HG02938 (cell line): ENCODE data around the gene OPN4.

Experiments used
- ATAC-seq: cut with Tn5 transposase; IDR thresholded peaks from one replicate; pipeline ENCODE4 v1.9.1; 2021; ENCODE audit warnings: mild to moderate bottlenecking, moderate library complexity; ENCODE audit not compliant: unreplicated experiment

Gene OPN4

DNA sequence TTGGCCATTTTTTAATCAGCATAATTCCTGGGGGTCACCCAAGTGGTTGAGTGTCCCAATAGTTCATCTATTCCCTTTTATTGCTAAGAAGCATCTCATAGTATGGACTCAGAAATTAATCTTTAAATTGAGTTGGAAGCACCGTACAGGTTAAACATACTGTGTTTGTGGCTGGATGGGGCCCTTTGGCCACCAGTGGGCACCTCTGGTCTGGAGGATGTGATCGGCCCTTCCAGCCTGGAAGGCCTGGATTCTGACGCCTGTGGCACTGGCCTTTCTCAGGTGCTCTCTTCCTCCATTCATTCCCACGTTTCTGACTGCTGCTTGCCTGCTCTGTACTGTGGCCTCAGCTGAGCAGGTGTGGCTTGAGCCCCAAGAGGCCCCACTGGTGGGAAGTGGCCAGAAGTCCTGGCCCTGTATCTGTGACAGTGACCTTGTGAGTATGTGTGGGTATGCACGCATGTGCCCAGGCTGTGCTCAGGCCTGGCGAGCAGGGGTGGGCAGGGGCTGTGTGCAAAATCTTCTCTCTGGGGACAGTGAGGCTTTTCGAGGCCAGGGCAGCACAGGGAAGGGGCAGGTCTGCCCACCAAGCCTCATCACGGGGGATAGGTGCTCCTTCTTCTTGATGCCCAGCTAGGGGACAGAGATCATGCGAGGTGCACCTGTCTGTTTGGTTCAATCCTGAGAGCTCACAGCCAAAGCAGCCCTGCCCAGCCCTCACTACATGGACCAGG, 44.0 kb downstream of the OPN4 start:
- no peak for ATAC-seq

DNA sequence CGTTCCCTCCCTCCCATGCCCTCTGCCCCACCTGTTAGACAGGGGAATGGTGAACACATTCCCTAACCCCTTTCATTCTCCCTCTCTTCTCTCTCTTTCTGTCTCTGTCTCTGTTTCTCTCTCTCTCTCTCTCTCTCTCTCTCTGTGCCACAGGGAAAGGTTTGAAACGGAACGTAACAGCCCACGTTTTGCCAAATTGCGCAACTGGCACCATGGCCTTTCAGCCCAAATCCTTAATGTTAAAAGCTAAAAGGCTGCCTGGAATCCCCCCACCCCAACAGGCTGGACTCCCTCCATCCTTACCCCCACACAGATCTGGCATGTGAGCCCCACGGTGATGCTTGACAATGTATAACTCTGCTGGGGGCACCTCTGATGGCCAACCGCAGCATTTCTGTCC, 44.8 kb downstream of the OPN4 start:
- no peak for ATAC-seq

DNA sequence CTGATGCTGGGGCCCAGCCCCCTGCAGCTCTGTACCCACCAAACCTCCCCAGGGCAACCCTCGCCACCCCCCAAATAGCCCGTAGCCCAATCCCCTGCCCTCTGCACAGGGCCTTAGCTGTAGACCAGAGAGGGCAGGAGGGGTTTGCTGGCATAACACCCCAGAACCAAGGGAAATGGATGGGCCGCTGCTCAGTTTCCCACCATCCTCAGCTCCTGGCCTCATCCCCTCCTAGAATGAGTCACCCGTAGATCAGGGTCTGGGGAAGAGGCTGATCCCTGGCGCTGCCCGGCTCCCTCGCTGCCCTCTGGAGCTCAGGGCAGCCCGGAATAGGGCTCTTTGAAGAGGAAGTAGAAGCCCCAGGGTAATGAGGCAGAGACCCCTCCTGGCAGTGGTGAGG, 45.2 kb downstream of the OPN4 start:
- no peak for ATAC-seq

DNA sequence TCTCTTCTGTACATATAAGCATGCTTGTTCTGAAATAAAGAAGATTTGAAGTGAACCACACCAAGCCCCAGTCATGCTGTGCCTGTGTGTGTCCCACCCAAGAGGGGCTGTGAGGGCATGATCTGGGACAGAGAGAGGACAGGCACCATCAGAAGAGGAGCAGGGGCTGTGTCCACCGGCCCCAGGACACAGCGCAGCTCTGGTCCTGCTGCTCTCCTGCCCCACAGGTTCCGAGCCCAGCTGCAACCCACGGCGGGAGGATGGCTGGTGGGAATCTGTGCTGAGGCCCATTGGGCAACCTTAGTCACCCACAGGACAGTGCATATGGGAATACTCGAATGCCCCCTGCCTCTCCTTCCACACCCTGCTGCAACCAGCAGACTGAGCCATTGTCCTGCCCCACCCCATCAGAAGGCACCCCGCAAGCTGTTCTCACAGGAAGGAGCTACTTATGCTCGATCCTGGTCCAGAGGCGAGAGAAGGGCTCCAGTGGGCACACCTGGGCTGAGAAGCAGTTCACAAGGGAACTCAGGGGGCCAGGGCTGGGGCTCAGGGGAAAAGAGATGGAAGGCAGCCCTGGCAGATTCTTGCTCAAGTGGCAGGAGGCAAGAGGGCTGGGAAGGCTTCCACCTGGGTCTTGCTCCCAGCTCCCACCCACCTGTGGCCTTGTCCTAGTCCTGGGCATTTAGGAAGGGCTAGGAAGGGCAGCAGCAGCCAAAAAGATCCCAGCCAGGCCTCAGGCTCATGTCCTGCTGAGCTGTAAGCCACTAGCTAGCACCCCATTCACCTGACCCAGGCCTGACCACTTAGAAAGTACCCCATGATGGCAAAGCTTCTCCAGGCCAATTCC, 45.9 kb downstream of the OPN4 start:
- no peak for ATAC-seq

DNA sequence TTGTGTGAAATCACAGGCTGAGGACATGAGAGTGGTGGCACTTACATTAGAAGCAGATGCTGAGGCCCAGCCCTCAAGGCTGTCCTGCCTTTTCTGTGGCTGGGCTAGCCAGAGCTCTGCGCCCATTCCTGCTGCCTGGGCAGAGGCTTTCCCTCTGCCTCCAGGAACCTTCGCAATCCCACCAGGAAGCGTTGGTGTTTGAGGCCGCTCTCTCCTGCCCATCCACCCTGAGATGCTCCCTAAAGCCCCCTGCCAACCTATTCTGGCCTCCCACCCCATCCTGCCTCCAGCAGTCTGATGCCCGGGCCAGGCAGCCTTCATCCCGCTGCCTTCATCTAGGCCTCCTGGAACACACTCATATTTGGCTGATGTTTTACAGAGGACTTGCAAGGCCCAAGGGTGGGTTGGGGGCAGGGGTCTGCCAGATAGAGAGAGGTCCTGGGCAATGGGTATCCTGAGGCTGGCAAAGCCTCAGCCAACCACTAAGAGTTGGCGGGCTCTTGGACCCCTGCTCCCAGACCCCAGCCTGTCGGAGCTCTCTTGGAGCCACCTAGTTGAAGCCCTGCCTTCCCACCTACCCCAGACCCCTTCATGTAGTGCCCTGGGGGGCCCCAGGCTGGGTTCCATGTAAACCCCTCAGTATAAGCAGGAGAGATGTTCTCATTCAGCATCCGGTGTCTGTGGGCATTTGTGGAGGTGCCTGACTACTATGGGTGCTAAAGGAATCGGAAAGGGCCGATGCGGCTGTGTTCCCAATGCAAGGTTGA, 46.7 kb downstream of the OPN4 start:
- no peak for ATAC-seq

DNA sequence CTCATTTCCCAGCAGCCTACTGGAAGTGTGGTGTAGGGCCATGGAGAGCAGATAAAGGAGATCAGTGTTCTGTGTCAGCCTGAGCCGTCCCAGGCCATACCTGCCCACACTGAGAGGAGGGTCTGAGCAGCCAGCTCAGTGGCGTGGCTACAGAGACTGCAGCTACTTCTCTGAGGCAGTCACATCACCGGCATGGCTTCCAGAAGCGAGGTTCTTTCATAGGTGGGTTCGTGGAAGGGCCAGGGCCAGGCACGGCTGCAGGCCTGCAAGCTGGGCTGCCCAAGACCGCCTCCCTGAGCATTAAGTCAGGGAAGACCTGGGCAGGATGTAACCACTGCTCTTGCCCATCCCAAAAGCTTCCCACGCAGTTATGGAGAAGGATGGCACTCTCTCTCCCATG, 48.8 kb downstream of the OPN4 start:
- no peak for ATAC-seq

DNA sequence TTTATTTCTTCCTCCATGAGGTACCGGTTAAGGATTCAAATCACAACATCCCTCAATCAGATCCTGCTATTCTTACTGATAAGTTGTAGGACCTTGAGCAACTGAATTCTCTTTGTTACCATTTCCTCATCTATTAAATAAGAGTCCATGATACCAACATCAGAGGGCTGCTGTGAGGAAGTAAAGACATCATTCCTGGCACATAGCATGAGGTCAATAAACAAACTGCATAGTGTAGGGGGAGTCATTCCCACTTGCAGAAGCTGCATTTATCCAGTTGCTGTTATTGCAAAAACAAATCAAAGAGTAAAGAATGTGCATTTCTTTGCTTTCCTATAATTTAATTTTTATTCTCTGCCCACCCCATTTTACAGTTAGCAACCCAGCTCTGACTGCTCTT, 50.8 kb downstream of the OPN4 start:
- no peak for ATAC-seq

DNA sequence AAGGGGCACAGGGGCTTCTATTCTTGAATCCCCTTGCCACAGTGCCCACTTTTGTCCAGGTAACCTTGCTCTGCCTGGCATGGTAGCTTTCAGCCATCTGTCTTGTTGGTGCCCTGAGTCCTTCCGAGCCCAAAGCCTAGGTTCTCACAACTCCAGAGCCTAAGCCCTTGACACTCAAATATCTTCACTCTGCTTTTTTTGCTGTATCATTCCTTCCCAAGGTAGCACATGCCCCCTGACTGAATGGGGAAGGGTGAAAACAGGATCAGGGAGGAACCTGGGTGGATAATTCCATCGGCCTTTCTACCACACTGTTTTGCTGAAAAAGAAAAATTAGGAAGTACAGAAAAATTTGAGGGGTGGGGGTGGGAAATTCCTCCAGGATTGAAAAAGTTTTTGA, 51.6 kb downstream of the OPN4 start:
- no peak for ATAC-seq

DNA sequence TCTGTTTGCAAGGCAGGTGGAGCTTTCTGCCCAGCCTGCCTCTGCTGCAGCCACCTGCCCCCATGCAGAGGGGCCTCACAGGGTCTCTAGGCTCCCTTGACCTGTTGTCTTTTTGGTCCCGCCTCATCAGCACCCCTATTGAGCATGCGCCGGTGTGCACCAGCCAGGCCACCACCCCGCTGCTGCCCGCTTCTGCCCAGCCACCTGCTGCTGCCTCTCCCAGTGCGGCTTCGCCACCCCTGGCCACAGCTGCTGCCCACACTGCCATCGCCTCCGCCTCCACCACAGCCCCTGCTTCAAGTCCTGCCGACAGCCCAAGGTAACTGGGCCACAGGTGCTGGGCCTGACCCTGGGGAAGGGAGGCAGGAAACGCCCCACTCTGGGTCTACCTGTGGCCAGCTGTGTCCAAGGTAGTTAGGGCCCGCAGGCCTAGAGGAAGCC, 52.1 kb downstream of the OPN4 start:
- no peak for ATAC-seq

DNA sequence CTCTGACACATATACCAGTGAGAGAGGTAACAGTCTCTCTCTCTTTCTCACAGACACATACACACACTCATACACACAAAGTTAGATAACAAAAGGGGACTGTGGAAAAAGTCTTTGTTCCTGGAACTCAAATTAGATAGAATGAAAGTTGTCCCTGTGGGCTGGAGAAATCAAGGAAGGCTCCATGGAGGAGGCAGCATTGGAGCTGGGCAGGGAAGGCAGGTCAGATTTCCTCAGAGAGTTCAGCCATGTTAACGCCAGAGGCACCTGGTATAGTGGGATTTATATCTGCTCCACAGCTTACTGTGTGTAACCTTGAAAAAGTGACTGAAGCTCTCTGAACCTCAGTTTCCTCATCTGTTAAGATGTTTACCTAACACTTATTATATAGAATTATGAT, 52.6 kb downstream of the OPN4 start:
- ATAC-seq: no peak

DNA sequence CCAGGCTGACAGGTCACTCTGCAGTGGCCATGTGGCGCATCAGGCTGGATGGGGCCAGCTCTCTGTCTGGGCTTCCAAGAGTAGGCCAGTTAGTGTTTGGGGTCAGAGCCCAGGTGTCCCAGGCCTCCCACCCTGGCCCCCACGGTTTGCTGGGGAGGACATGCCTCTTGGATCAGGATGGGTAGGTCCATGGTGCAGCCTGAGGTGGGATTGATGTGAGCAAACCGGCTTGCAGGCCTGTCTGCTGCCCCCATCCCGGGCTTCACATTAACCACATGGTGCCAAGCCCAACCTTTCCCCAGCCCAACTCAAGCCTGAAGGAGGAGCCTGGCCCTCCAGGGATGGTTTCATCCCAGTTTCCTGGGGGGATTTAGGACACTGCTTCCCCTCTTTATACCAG, 53.2 kb downstream of the OPN4 start:
- ATAC-seq: no peak

DNA sequence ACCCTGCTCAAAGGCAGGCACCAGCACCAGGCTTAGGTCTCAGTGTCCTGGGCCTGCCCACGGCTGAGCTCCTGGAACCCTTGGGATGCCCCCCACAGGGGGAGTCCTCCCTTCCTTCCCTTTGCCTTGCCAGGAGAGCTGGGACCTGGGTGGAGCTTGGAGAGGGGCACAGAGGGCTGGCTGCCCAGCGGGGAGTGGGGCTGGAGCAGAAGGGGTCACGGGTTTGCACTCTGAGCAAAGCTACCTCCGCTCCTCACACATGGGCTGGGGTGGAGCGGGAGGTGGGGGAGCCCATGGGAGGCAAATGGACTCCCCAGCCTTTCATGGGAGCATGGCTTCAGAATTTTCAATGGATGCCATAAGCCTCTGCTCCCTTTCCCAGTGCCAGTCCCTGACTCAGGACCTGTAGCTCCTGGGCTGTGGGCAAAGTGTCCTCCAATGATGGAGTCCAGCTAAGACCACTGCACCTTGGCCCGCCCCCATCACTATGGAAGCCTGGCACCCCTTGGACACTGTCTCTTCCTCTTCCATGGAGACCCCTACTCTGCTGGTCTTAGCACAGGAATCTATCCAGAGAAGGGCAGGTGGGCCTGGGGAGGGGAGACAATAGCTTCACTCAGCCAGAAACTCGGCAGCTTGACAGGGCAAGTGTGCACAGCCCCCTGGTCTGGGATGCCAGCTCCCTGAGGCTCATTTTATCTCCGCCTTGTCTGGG, 53.9 kb downstream of the OPN4 start:
- ATAC-seq: no peak

DNA sequence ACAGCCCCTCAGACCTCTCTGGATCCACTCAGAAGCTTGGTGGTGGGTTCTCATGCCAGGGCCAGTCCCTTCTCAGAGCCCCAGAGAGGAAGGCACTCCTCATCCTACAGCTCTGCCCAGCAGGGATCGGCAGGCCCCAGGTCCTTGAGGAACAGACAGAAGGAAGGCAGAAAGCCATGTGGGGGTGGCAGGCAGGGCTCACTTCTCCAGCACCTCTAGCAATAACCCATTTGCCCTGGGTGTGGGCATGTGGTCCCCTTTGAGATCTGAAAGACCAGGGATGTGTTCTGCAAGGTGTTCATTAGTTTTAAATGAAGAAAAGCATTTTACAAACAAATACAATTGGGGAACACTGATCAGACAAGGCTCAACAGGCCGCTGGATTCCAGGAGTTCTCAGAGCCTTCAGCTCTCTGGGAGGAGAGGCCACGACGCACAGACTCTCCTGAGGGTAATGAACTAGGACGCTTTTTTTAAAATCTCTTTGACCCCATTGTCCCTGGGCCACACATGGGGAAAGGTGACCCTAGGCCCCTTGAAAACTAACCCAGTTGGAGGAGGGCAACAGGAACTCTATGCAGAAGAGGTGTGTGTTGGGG, 54.5 kb downstream of the OPN4 start:
- no peak for ATAC-seq

DNA sequence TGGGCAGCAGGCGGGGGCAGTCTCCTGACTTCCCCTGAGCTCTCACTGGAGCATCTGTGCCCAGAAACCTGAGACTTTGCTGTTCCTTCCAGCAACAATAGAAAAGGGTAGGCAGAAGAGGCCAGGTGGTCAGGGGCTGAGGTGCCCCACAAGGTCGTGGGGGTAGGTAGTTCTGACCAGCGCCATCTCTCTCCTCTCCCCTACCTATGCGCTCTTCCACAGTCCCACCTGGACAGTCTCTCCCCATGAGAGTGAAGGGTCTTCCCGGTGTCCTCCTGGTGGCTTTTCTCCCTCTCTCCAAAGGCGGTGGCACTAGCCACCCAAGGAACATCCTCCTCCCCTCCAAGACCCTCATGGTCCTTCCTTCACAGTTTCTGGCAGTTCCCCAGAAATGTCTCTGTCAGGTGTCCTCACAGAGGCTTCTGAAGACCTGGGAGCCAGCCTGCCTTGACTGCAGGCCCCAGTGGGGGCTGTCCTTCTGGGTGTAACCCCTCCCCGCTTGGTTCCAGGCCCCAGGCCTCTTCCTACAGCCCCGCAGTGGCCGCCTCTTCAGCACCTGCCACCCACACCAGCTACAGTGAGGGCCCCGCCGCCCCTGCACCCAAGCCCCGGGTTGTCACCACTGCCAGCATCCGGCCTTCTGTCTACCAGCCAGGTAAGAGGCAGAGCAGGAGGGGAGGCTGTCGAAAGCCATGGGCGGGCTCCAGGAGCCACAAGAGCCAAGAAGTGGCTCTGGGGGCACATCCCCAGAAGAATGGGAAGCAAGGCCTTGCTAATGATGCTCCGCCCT, 55.2 kb downstream of the OPN4 start:
- no peak for ATAC-seq

DNA sequence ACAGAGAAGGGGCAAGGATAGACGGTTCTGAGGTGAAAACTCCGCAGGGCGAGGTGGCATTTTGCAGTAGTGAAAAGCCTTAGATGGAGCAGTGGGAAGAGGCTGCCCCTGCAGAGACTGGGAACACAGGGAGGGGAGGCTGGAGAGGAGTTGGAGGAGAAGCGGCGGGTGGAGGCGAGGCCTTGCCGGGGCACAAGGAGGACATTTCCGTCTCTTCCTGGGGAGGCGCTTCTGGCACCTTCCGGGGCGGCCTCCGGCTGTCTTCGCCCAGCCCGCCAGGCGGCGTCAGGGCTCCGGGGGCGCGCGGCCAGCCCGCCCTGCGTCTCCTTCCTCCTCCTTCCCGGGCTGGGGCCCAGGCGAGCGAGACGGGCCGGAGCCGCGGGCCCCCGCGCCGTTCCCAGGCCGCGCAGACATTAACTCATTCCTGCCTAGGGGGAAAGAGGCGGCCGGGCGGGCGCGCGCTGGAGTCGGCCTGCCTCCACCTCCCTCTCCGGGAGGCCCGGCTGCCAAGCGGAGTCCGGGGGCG, 56.7 kb downstream of the OPN4 start:
- peak; percentile 76 for ATAC-seq

DNA sequence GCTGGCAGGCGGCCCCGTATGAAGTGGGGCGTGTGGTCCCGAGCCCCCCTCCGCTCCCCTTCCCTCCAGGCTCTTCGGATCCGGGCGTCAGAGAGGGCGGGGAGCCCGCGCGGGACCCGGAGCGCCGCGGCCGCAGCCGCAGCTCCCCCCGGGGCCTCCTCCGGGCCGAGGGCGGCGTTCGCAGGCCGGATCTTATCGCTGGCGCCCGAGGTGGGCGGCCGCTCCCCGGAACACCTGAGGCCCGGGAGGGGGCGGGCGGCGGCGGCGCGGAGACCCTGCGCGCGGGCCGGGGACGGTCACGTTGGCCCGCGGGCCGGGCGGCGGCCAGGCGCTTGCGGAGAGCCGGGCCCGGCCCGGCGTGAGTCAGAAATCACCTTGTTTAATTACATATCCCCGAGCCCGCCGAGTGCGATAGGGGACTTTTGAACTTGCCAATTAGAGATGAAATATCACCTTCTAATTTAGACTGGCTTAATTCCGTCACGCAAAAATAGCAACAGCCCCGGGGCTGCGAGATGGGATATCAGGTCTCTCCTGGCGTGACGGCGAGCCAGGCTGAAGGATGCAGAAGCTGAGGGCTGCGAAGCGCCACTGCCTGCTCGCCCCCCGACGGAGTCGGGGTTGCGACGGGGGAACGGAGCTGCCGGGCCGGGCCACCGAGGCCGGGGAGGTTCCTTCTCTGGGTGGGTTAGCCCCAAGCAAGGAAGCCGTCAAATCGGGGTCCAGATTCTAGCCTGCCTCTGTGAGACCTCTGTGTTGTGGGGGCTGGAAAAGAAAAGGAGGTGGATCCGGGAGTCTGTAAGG, 57.4 kb downstream of the OPN4 start:
- ATAC-seq: peak; percentile 38

DNA sequence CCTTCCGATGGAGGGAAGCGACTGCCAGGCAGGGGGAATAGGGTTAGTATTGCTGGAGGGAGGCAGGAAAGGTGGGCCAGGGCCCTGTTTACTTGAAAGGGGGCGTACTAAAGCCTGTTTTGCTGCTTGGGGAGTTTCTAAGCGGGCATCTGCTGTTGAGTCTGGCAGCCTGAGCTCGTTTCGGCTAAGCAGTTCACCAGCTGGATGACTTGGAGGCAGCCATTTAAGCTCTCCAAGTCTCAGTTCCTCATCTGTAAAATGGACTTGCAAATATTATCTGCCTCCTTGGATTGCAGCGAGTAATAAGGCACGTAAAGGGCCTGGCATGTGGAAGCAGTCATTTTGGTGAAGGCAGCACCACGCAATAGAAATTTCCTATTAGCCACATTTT, 58.0 kb downstream of the OPN4 start:
- peak; percentile 34 for ATAC-seq

DNA sequence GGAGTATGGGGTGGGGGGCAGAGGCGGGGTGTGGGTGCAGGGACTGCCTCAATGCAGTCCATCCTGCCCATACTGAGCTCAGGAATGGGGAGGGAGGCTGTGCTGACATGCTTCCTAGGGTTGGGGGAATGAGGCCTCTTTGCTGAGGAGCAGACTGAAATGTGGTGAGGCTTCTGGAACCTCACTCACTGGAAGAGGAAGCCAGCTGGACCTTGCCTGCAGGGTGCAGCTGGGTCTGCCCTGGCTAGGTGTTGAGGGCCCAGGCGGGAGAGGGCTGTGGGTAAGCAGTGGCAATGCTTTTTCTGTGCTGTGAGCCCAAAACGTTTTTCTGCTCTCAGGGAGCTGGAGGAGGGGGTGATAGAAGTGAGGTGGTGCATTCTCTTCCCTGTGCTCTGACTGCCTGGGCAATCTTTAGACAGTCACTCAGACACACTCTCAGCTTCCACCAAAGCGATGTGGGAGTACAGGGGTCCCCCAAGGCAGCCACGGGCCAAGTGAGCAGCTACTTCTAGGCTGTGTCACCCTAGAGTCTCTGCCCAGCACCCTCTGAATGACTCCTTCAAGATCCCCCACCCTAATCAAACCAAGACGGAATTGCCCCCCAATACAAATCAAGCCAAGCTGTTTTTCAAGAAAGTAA, 60.9 kb downstream of the OPN4 start:
- no peak for ATAC-seq
